ENCODE results near the gene RAB40B. TPM values are rescaled to one million over a fixed set of nuclear protein-coding genes. Genes with fewer than 3 reads are reported as not detected.

Gene RAB40B
- total and polyA plus RNA-seq, 2 of the 13 experiments (the other 11 are each of a cell fraction or from before 2014, with no cell fraction given), result 6.2 to 6.5 TPM

GRCh38 chr17:82734987-82735866, 36.7 kb upstream of the RAB40B start, which contains the start of gene FN3K (continued):
- TF ChIP-seq ZNF337 (CRISPR knock-in tag; IDR thresholded peaks at IDR 0.05; ENCODE audit: borderline replicate concordance, low read depth), result peak; percentile 91; the same call in 1 of the 2 replicates
- TF ChIP-seq TCF12 (IDR thresholded peaks at IDR 0.05), result no peak
- TF ChIP-seq TCF12 (CRISPR knock-in tag; IDR thresholded peaks at IDR 0.05), result no peak
- TF ChIP-seq ZNF331 (CRISPR knock-in tag; IDR thresholded peaks at IDR 0.05), result peak; percentile 57; the same call in 1 of the 2 replicates
- no peak; the same call in 1 of the 2 replicates for TF ChIP-seq RARG (CRISPR knock-in tag; IDR thresholded peaks at IDR 0.05; ENCODE audit: low read depth)
- no peak for TF ChIP-seq ZNF556 (CRISPR knock-in tag; IDR thresholded peaks at IDR 0.05; ENCODE audit: borderline replicate concordance)
- TF ChIP-seq ZNF670 (CRISPR knock-in tag; IDR thresholded peaks at IDR 0.05; ENCODE audit: borderline replicate concordance), result no peak
- peak; percentile 27; the same call in 1 of the 2 replicates for TF ChIP-seq ZNF329 (CRISPR knock-in tag; IDR thresholded peaks at IDR 0.05; ENCODE audit: low read depth)
- TF ChIP-seq, protein P1, sequence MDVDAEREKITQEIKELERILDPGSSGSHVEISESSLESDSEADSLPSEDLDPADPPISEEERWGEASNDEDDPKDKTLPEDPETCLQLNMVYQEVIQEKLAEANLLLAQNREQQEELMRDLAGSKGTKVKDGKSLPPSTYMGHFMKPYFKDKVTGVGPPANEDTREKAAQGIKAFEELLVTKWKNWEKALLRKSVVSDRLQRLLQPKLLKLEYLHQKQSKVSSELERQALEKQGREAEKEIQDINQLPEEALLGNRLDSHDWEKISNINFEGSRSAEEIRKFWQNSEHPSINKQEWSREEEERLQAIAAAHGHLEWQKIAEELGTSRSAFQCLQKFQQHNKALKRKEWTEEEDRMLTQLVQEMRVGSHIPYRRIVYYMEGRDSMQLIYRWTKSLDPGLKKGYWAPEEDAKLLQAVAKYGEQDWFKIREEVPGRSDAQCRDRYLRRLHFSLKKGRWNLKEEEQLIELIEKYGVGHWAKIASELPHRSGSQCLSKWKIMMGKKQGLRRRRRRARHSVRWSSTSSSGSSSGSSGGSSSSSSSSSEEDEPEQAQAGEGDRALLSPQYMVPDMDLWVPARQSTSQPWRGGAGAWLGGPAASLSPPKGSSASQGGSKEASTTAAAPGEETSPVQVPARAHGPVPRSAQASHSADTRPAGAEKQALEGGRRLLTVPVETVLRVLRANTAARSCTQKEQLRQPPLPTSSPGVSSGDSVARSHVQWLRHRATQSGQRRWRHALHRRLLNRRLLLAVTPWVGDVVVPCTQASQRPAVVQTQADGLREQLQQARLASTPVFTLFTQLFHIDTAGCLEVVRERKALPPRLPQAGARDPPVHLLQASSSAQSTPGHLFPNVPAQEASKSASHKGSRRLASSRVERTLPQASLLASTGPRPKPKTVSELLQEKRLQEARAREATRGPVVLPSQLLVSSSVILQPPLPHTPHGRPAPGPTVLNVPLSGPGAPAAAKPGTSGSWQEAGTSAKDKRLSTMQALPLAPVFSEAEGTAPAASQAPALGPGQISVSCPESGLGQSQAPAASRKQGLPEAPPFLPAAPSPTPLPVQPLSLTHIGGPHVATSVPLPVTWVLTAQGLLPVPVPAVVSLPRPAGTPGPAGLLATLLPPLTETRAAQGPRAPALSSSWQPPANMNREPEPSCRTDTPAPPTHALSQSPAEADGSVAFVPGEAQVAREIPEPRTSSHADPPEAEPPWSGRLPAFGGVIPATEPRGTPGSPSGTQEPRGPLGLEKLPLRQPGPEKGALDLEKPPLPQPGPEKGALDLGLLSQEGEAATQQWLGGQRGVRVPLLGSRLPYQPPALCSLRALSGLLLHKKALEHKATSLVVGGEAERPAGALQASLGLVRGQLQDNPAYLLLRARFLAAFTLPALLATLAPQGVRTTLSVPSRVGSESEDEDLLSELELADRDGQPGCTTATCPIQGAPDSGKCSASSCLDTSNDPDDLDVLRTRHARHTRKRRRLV (CRISPR knock-in tag; IDR thresholded peaks at IDR 0.05), result no peak
- no peak; the same call in 1 of the 2 replicates for TF ChIP-seq MAF1 (CRISPR knock-in tag; IDR thresholded peaks at IDR 0.05; ENCODE audit: borderline replicate concordance)
- no peak for TF ChIP-seq HNF4A (CRISPR knock-in tag; IDR thresholded peaks at IDR 0.05)
- TF ChIP-seq ZNF816 (CRISPR knock-in tag; IDR thresholded peaks at IDR 0.05; ENCODE audit: borderline replicate concordance), result no peak
- no peak for TF ChIP-seq SRSF1 (optimal IDR thresholded peaks at IDR 0.05; ENCODE audit: low read depth, low read length)
- TF ChIP-seq ZMAT3 (CRISPR knock-in tag; conservative IDR thresholded peaks at IDR 0.05), result peak; percentile 89
- no peak for TF ChIP-seq NFRKB (IDR thresholded peaks at IDR 0.05)
- TF ChIP-seq, protein P2, sequence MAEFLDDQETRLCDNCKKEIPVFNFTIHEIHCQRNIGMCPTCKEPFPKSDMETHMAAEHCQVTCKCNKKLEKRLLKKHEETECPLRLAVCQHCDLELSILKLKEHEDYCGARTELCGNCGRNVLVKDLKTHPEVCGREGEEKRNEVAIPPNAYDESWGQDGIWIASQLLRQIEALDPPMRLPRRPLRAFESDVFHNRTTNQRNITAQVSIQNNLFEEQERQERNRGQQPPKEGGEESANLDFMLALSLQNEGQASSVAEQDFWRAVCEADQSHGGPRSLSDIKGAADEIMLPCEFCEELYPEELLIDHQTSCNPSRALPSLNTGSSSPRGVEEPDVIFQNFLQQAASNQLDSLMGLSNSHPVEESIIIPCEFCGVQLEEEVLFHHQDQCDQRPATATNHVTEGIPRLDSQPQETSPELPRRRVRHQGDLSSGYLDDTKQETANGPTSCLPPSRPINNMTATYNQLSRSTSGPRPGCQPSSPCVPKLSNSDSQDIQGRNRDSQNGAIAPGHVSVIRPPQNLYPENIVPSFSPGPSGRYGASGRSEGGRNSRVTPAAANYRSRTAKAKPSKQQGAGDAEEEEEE (CRISPR knock-in tag; IDR thresholded peaks at IDR 0.05; ENCODE audit: borderline replicate concordance), result no peak
- TF ChIP-seq ZNF264 (CRISPR knock-in tag; IDR thresholded peaks at IDR 0.05), result no peak; the same call in 1 of the 2 replicates
- TF ChIP-seq, protein P3, sequence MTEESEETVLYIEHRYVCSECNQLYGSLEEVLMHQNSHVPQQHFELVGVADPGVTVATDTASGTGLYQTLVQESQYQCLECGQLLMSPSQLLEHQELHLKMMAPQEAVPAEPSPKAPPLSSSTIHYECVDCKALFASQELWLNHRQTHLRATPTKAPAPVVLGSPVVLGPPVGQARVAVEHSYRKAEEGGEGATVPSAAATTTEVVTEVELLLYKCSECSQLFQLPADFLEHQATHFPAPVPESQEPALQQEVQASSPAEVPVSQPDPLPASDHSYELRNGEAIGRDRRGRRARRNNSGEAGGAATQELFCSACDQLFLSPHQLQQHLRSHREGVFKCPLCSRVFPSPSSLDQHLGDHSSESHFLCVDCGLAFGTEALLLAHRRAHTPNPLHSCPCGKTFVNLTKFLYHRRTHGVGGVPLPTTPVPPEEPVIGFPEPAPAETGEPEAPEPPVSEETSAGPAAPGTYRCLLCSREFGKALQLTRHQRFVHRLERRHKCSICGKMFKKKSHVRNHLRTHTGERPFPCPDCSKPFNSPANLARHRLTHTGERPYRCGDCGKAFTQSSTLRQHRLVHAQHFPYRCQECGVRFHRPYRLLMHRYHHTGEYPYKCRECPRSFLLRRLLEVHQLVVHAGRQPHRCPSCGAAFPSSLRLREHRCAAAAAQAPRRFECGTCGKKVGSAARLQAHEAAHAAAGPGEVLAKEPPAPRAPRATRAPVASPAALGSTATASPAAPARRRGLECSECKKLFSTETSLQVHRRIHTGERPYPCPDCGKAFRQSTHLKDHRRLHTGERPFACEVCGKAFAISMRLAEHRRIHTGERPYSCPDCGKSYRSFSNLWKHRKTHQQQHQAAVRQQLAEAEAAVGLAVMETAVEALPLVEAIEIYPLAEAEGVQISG (CRISPR knock-in tag; IDR thresholded peaks at IDR 0.05), result peak; percentile 70; the same call in 1 of the 2 replicates
- no peak for TF ChIP-seq MLLT10 (CRISPR knock-in tag; IDR thresholded peaks at IDR 0.05)
- TF ChIP-seq ZNF841 (CRISPR knock-in tag; IDR thresholded peaks at IDR 0.05; ENCODE audit: borderline replicate concordance), result no peak
